ENCODE results near the gene LRG1.

The LRG1 gene

DNA sequence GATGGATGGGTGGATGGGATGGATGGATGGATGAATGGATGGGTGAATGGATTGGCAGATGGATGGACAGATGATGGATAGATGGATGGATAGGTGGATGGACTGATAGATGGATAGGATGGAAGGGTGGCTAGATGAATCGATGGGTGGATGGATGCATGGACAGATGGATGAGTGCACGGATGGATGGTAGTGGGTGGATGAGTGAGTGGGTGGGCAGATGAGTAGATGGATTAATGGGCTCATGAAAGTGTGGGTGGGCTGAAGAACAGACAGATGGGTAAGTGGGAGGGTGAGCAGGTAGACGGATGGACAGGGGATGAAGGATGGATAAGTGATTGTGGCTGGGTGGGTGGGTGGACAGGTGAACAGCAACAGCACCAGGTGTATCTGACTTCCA is 13.9 kb upstream of the LRG1 start (continued):
- TF ChIP-seq, protein P1, sequence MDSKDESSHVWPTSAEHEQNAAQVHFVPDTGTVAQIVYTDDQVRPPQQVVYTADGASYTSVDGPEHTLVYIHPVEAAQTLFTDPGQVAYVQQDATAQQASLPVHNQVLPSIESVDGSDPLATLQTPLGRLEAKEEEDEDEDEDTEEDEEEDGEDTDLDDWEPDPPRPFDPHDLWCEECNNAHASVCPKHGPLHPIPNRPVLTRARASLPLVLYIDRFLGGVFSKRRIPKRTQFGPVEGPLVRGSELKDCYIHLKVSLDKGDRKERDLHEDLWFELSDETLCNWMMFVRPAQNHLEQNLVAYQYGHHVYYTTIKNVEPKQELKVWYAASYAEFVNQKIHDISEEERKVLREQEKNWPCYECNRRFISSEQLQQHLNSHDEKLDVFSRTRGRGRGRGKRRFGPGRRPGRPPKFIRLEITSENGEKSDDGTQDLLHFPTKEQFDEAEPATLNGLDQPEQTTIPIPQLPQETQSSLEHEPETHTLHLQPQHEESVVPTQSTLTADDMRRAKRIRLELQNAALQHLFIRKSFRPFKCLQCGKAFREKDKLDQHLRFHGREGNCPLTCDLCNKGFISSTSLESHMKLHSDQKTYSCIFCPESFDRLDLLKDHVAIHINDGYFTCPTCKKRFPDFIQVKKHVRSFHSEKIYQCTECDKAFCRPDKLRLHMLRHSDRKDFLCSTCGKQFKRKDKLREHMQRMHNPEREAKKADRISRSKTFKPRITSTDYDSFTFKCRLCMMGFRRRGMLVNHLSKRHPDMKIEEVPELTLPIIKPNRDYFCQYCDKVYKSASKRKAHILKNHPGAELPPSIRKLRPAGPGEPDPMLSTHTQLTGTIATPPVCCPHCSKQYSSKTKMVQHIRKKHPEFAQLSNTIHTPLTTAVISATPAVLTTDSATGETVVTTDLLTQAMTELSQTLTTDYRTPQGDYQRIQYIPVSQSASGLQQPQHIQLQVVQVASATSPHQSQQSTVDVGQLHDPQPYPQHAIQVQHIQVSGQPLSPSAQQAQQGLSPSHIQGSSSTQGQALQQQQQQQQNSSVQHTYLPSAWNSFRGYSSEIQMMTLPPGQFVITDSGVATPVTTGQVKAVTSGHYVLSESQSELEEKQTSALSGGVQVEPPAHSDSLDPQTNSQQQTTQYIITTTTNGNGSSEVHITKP (tag by site-specific recombination; IDR thresholded peaks at IDR 0.05) = no peak
- TF ChIP-seq YY2 (tag by site-specific recombination; IDR thresholded peaks at IDR 0.05) (no peak), ZNF416 (tag by site-specific recombination; IDR thresholded peaks at IDR 0.05) (no peak), SCRT1 (tag by site-specific recombination; IDR thresholded peaks at IDR 0.05; ENCODE audit: borderline replicate concordance) (no peak), ZNF701 (tag by site-specific recombination; IDR thresholded peaks at IDR 0.05) (no peak)

DNA sequence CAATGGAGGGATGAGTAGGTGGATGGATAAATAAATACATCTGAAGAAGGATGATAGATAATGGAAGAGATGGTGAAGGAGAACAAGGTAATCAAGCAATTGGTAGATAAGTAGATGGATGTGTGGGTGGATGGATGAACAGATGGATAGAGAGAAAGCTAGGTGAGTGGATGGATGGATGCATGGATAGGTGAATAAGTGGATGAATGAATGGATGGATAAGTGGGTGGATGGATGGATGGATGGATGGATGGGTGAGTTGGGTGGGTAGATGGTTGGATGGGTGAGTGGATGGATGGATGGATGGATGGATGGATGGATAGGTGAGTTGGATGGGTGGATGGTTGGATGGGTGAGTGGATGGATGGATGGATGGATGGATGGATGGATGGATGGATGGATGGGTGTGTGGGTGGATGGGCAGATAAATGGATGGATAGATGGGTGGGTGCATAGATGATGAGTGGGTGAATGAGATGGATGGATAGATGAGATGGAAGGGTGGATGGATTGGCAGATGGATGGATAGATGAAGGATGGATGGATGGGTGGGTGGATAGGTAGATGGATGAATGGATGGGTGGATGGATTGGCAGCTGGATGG is 13.4 kb upstream of the LRG1 start:
- peaks cover 0 to 49% of the 10 kb centered on the region in 2 experiments; a peak in 2 of 3 replicates for H3K36me3 ChIP-seq (ENCODE audit: control insufficient read depth in 2 of 2, insufficient read depth in 1 of 2, low read length in 2 of 2)
- CTCF ChIA-PET = interaction anchor here (1.0 kb wide), 1 partner anchor 85 kb away, joined by 3 read pairs; no protein-coding TSS in a partner anchor
- no peak overlapping the region for H3K27ac ChIP-seq (ENCODE audit: extremely low read depth, low read depth, low read length)
- peak; percentile 95 for TF ChIP-seq ZBTB17 (tag by site-specific recombination; IDR thresholded peaks at IDR 0.05)
- TF ChIP-seq EGR2 (tag by site-specific recombination; IDR thresholded peaks at IDR 0.05; ENCODE audit: low read depth) = peak; percentile 61
- no peak for TF ChIP-seq ZNF670 (tag by site-specific recombination; IDR thresholded peaks at IDR 0.05; ENCODE audit: low read depth)
- TF ChIP-seq, protein P2, sequence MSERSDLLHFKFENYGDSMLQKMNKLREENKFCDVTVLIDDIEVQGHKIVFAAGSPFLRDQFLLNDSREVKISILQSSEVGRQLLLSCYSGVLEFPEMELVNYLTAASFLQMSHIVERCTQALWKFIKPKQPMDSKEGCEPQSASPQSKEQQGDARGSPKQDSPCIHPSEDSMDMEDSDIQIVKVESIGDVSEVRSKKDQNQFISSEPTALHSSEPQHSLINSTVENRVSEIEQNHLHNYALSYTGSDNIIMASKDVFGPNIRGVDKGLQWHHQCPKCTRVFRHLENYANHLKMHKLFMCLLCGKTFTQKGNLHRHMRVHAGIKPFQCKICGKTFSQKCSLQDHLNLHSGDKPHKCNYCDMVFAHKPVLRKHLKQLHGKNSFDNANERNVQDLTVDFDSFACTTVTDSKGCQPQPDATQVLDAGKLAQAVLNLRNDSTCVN (tag by site-specific recombination; optimal IDR thresholded peaks at IDR 0.05) = no peak
- no peak for TF ChIP-seq ZNF785 (tag by site-specific recombination; IDR thresholded peaks at IDR 0.05)
- TF ChIP-seq ZNF366 (tag by site-specific recombination; conservative IDR thresholded peaks at IDR 0.05) = peak; percentile 97
- POLR2A ChIA-PET = no interaction called here
- no peaks in the 10 kb centered on the region for H3K4me1 ChIP-seq (ENCODE audit: control insufficient read depth, insufficient read depth, low read length)
- H3K9me3 ChIP-seq (ENCODE audit: control insufficient read depth, insufficient read depth, low read depth, low read length) = no peaks in the 10 kb centered on the region
- H3K4me3 ChIP-seq (ENCODE audit: low read depth, low read length) = no peak overlapping the region

DNA sequence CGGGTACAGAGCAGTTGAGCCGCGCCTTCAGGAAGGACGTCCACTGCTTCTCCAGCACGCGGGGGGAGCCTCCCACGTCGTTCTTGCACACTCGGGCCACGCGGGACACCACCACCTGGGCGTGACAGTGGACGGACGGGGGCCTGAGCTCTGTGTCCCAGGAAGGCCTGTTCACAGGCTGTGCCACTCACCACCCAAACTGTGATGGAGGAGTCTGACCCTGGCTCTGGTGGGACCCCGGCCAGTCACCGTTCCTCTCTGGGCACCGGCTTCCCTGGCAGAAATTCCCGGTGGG is 12.6 kb upstream of the LRG1 start:
- CTCF ChIA-PET = interaction anchor here (1.0 kb wide), 1 partner anchor 85 kb away, joined by 3 read pairs; no protein-coding TSS in a partner anchor
- no peak overlapping the region for H3K27ac ChIP-seq (ENCODE audit: extremely low read depth, low read depth, low read length)
- POLR2A ChIA-PET = no interaction called here
- H3K4me1 ChIP-seq (ENCODE audit: control insufficient read depth, insufficient read depth, low read length) = no peaks in the 10 kb centered on the region
- peaks cover 0 to 49% of the 10 kb centered on the region in 2 experiments; a peak in 2 of 3 replicates for H3K36me3 ChIP-seq (ENCODE audit: control insufficient read depth in 2 of 2, insufficient read depth in 1 of 2, low read length in 2 of 2)
- no peaks in the 10 kb centered on the region for H3K9me3 ChIP-seq (ENCODE audit: control insufficient read depth, insufficient read depth, low read depth, low read length)
- no peak overlapping the region for H3K4me3 ChIP-seq (ENCODE audit: low read depth, low read length)
- TF ChIP-seq, protein P3, sequence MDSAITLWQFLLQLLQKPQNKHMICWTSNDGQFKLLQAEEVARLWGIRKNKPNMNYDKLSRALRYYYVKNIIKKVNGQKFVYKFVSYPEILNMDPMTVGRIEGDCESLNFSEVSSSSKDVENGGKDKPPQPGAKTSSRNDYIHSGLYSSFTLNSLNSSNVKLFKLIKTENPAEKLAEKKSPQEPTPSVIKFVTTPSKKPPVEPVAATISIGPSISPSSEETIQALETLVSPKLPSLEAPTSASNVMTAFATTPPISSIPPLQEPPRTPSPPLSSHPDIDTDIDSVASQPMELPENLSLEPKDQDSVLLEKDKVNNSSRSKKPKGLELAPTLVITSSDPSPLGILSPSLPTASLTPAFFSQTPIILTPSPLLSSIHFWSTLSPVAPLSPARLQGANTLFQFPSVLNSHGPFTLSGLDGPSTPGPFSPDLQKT (IDR thresholded peaks at IDR 0.05; ENCODE audit: borderline replicate concordance, low read depth, low read length) = no peak
- TF ChIP-seq, protein P4, sequence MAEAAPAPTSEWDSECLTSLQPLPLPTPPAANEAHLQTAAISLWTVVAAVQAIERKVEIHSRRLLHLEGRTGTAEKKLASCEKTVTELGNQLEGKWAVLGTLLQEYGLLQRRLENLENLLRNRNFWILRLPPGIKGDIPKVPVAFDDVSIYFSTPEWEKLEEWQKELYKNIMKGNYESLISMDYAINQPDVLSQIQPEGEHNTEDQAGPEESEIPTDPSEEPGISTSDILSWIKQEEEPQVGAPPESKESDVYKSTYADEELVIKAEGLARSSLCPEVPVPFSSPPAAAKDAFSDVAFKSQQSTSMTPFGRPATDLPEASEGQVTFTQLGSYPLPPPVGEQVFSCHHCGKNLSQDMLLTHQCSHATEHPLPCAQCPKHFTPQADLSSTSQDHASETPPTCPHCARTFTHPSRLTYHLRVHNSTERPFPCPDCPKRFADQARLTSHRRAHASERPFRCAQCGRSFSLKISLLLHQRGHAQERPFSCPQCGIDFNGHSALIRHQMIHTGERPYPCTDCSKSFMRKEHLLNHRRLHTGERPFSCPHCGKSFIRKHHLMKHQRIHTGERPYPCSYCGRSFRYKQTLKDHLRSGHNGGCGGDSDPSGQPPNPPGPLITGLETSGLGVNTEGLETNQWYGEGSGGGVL (tag by site-specific recombination; IDR thresholded peaks at IDR 0.05) = no peak
- TF ChIP-seq, protein P5, sequence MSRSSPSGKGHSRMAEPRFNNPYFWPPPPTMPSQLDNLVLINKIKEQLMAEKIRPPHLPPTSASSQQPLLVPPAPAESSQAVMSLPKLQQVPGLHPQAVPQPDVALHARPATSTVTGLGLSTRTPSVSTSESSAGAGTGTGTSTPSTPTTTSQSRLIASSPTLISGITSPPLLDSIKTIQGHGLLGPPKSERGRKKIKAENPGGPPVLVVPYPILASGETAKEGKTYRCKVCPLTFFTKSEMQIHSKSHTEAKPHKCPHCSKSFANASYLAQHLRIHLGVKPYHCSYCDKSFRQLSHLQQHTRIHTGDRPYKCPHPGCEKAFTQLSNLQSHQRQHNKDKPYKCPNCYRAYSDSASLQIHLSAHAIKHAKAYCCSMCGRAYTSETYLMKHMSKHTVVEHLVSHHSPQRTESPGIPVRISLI (tag by site-specific recombination; IDR thresholded peaks at IDR 0.05) = no peak
- TF ChIP-seq ZSCAN30 (tag by site-specific recombination; IDR thresholded peaks at IDR 0.05) (no peak), KLF1 (tag by site-specific recombination; IDR thresholded peaks at IDR 0.05) (no peak)
- TF ChIP-seq, protein P6, sequence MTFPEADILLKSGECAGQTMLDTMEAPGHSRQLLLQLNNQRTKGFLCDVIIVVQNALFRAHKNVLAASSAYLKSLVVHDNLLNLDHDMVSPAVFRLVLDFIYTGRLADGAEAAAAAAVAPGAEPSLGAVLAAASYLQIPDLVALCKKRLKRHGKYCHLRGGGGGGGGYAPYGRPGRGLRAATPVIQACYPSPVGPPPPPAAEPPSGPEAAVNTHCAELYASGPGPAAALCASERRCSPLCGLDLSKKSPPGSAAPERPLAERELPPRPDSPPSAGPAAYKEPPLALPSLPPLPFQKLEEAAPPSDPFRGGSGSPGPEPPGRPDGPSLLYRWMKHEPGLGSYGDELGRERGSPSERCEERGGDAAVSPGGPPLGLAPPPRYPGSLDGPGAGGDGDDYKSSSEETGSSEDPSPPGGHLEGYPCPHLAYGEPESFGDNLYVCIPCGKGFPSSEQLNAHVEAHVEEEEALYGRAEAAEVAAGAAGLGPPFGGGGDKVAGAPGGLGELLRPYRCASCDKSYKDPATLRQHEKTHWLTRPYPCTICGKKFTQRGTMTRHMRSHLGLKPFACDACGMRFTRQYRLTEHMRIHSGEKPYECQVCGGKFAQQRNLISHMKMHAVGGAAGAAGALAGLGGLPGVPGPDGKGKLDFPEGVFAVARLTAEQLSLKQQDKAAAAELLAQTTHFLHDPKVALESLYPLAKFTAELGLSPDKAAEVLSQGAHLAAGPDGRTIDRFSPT (tag by site-specific recombination; IDR thresholded peaks at IDR 0.05) = no peak
- TF ChIP-seq, protein P7, sequence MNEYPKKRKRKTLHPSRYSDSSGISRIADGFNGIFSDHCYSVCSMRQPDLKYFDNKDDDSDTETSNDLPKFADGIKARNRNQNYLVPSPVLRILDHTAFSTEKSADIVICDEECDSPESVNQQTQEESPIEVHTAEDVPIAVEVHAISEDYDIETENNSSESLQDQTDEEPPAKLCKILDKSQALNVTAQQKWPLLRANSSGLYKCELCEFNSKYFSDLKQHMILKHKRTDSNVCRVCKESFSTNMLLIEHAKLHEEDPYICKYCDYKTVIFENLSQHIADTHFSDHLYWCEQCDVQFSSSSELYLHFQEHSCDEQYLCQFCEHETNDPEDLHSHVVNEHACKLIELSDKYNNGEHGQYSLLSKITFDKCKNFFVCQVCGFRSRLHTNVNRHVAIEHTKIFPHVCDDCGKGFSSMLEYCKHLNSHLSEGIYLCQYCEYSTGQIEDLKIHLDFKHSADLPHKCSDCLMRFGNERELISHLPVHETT (tag by site-specific recombination; IDR thresholded peaks at IDR 0.05) = no peak
